Endothelial cell (in vitro differentiated cells): ENCODE data around the gene PFN3. TPM values are rescaled to one million over a fixed set of nuclear protein-coding genes. Genes with fewer than 3 reads are reported as not detected.
A peak's percentile ranks its signal among the peaks of the same experiment; 100 is the strongest.

ENCODE experiments used
- DNase-seq: peaks from one replicate; pipeline ENCODE4 v3.0.0; 2021; ENCODE audit warnings: low spot score
- H3K27ac Mint-ChIP-seq: one replicate; pipeline ENCODE4 v1.8.0; 2021; ENCODE audit warnings: mixed read lengths, inconsistent platforms; ENCODE audit not compliant: unreplicated experiment
- H3K27me3 Mint-ChIP-seq: one replicate; pipeline ENCODE4 v1.8.0; 2021; ENCODE audit warnings: mild to moderate bottlenecking, moderate library complexity, mixed read lengths, inconsistent platforms; ENCODE audit not compliant: unreplicated experiment
- H3K36me3 Mint-ChIP-seq: one replicate; pipeline ENCODE4 v1.8.0; 2021; ENCODE audit warnings: mild to moderate bottlenecking, low read depth, mixed read lengths, inconsistent platforms; ENCODE audit not compliant: unreplicated experiment
- H3K4me1 Mint-ChIP-seq: one replicate; pipeline ENCODE4 v1.8.0; 2021; ENCODE audit warnings: mild to moderate bottlenecking, mixed read lengths, inconsistent platforms; ENCODE audit not compliant: unreplicated experiment
- H3K4me3 Mint-ChIP-seq: one replicate; pipeline ENCODE4 v1.8.0; 2021; ENCODE audit warnings: mild to moderate bottlenecking, mixed read lengths, inconsistent platforms; ENCODE audit not compliant: unreplicated experiment
- H3K9me3 Mint-ChIP-seq: one replicate; pipeline ENCODE4 v1.8.0; 2021; ENCODE audit warnings: mixed read lengths, inconsistent platforms; ENCODE audit not compliant: unreplicated experiment
- total RNA-seq: library from RNA; stranded (reverse); fragmentation: NEBNext Ultra II Directional; extraction: Animal tissue kit (Norgen Biotek cat#: 25700); gene quantifications from one replicate; pipeline ENCODE4 v1.2.1, GENCODE V29; 2021; ENCODE audit not compliant: unreplicated experiment
- TF ChIP-seq, protein P1 (sequence below): fragments of 200-600 bp; sonication (generic); IDR thresholded peaks from one replicate; pipeline ENCODE4 v1.5.0; 2021; ENCODE audit warnings: antibody characterized with exemption; ENCODE audit not compliant: unreplicated experiment

PFN3 gene
- total RNA-seq, 1 donor from 2014 or later: not detected

DNA sequence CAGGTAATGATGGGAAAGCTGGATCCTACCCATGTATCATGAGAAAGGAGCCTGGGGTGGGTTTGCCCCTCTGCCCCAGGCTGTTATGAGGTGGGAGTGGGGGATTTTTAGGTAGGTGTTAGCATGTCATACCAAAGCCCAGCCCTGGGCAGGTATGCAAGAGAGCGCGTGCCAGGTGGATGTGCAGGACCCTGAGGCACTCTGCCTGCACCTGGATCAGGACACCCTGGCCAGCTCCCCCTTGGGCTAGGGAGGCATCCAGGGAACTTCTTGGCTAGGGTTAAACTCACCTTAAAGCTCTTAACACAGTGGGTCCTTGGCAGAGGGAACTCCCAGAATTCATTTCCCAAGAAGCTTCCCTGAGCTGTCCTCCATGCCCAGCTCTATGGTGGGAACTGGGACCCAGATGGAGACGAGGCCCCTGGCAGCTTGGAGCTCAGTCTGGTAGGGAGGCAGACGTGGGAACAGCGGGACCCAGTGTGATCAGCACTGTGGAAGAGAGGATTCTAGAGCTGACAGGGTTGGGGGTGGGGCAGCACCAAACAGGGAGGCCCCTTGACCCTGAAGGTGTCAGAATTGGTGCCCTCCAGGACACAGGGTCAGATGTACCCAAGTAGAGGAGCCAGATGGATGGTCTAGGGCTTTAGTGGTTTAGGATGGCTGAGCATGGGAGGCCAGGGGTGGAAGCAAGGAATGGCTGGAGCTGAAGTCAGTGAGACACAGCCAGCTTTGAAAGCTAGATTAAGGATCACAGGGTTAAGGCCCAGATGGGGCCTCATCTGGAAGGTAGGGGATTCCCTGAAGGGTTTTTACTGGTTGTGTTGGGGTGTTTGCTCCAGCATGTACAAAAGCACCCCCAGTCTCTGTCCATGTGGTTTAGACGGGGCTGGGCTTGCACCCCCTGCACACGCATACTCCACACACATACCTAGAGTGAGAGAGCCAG, 43.9 kb upstream of the PFN3 start:
- Mint-ChIP-seq H3K27me3 (peaks cover 26% of the 10 kb centered on the region), H3K4me1 (peaks cover 12% of the 10 kb centered on the region), H3K36me3 (peaks cover 18% of the 10 kb centered on the region), H3K9me3 (no peaks in the 10 kb centered on the region), H3K27ac (no peak overlapping the region), H3K4me3 (peak overlapping the region; percentile 29)
- TF ChIP-seq, protein P1, sequence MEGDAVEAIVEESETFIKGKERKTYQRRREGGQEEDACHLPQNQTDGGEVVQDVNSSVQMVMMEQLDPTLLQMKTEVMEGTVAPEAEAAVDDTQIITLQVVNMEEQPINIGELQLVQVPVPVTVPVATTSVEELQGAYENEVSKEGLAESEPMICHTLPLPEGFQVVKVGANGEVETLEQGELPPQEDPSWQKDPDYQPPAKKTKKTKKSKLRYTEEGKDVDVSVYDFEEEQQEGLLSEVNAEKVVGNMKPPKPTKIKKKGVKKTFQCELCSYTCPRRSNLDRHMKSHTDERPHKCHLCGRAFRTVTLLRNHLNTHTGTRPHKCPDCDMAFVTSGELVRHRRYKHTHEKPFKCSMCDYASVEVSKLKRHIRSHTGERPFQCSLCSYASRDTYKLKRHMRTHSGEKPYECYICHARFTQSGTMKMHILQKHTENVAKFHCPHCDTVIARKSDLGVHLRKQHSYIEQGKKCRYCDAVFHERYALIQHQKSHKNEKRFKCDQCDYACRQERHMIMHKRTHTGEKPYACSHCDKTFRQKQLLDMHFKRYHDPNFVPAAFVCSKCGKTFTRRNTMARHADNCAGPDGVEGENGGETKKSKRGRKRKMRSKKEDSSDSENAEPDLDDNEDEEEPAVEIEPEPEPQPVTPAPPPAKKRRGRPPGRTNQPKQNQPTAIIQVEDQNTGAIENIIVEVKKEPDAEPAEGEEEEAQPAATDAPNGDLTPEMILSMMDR: no peak
- DNase-seq: no peak

DNA sequence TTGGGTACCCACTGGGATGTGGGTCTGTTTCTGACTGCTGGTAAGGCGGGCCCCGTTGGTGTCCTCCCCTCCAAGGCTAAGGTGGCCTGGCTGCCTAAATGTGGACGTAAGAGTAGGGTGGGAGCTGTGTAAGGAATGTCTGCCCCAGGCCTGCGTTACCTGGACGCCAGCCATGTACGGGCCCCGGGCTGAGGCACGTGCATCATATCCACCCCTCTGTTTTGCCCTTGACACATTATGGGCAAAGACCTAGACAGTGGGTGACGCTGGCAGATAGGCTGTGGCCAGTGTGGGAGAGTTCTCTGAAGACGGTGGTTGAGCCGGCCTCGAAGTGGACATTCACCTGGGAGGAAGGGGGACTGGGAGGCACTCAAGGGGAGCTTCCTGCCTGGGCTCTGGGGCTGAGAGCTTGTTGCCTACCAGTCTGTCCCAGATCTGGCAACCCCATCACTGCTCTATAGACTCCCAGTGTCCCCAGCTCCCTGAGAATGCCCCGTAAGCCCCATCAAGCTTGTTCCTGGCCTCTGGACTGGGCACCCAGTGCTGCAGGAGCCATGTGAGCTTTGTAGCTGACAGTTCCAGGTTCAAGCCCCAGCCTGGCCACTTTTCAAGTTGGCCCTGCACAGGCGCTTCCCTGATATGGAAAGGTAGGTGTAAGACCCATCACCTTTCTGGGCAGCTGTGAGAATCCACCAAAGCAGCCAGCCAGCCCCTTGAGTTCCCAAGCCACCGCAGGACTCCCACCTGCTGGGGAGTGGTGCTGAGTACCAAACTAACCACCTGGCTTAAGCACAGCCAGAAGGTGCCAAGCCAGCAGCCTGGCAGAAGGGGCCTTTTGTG, 42.9 kb upstream of the PFN3 start:
- peaks cover 32% of the 10 kb centered on the region for H3K27me3 Mint-ChIP-seq
- H3K4me1 Mint-ChIP-seq: peaks cover 12% of the 10 kb centered on the region
- H3K27ac Mint-ChIP-seq: no peak overlapping the region
- peaks cover 19% of the 10 kb centered on the region for H3K36me3 Mint-ChIP-seq
- no peaks in the 10 kb centered on the region for H3K9me3 Mint-ChIP-seq
- no peak for DNase-seq
- TF ChIP-seq, protein P1: no peak
- H3K4me3 Mint-ChIP-seq: no peak overlapping the region

DNA sequence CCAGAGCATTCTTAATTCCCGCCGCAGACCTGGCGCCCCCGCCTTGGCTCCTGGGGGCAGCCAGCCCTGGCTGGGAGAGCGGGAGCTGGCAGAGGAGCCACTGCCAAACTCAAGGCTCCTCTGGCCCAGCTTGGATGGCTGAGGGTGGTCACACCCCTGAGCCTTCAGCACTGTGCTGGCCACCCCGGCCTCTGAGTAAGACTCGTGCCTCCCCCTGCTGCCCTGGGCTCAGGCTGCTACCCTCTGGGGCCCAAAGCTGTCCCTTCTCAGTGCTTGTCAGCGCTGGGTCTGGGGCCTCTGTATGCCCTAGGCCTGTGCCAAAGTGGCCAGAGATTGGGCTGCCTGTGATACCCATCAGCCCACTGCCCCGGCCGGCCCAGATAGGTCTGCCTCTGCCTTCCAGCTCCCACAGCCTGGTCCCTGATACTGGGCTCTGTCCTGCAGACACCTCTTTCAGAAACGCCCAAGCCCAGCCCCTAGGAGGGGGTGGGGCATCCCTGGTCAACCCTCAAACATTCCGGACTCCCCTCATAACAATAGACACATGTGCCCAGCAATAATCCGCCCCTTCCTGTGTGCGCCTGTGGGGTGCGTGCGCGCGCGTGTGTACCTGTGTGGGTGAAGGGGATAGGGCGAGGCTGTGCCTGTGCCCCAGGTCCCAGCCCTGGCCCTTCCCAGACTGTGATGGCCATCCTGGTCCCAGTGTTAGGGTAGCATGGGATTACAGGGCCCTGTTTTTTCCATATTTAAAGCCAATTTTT, 41.8 kb upstream of the PFN3 start:
- Mint-ChIP-seq H3K27ac (no peak overlapping the region), H3K27me3 (peaks cover 28% of the 10 kb centered on the region), H3K36me3 (peaks cover 21% of the 10 kb centered on the region), H3K4me3 (no peak overlapping the region), H3K4me1 (peaks cover 4% of the 10 kb centered on the region), H3K9me3 (no peaks in the 10 kb centered on the region)
- TF ChIP-seq, protein P1: no peak
- no peak for DNase-seq

DNA sequence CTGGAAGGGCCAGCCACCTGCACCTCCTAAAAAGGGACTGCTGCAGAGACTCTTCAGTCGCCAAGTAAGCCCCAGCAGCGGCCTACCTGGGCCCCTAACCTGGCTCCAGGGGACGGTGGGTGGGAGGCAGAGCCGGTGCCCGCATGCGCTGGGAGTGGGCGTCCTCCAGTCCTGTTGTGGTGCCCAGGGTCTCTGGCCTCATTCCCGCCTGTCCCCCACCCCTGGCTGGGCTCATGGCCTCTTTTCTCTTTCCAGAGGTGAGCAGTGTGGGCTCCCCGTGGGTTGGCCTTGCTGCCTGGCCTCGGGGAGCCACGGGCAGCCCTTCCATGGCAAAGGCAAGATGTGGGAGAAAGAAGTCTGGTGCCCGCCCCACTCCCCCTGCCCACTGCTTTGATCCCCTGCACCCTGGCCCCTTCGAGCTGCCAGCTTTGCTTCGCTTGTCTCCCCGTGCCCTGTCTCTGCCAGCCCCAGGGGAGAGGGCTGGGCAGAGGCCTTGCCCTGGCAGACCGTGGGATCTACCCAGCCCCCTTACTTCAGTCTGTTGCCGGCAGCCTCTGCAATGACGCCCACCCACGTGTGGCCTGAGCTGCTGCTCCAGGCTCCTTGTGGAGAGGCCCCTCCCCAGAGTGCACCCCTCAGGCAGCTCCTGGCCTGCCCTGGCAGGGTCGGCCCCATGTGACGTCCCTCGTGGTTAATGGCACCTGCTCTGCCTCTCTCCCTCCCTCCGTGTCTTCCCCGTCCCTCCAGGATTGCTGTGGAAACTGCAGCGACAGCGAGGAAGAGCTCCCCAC, 40.7 kb upstream of the PFN3 start:
- Mint-ChIP-seq H3K27ac (no peak overlapping the region), H3K9me3 (no peaks in the 10 kb centered on the region), H3K4me3 (no peak overlapping the region), H3K36me3 (peaks cover 28% of the 10 kb centered on the region), H3K27me3 (peaks cover 28% of the 10 kb centered on the region), H3K4me1 (peaks cover 4% of the 10 kb centered on the region)
- no peak for DNase-seq
- TF ChIP-seq, protein P1: no peak
